Breast epithelium (tissue), 4 donors: ENCODE measurements around the gene KRTAP9-4. TPM values are rescaled to one million over a fixed set of nuclear protein-coding genes. Genes with fewer than 3 reads are reported as not detected.
"Not testable (repeated sequence)": the region's sequence is repeated elsewhere in the genome, so short reads cannot be mapped to it uniquely, and the experiment has no call there.

Experiments
- DNase-seq, 2 donors: peaks; one replicate each; pipeline ENCODE4 v3.0.0-alpha.2; 2019; ENCODE audit warnings: low spot score in 2 of 2
- H3K27ac ChIP-seq, 2 donors: fragments of 200-600 bp; sonication (generic) in 1 of 2; one replicate each; pipeline ENCODE4 v1.5.1; 2016 to 2019; ENCODE audit warnings: mild to moderate bottlenecking in 1 of 2
- H3K27me3 ChIP-seq, 2 donors: fragments of 200-600 bp; sonication (generic) in 1 of 2; one replicate each; pipeline versions ENCODE4 v1.5.1 to v1.6.0; 2017 to 2019; ENCODE audit warnings: control low read depth in 1 of 2, mild to moderate bottlenecking in 1 of 2
- H3K36me3 ChIP-seq: fragments of 200-600 bp; one replicate; pipeline ENCODE4 v1.5.1; 2019
- H3K4me1 ChIP-seq, 2 donors: fragments of 200-600 bp; sonication (generic); one replicate each; pipeline ENCODE4 v1.5.1; 2016 to 2019; ENCODE audit warnings: control low read depth in 1 of 2
- H3K4me3 ChIP-seq, 3 donors: fragments of 200-600 bp; sonication (generic); 1 replicate in 2 of 3; 2 replicates in 1 of 3; pipeline ENCODE4 v1.5.1; 2016 to 2019; ENCODE audit warnings: mild to moderate bottlenecking in 3 of 3, moderate library complexity in 2 of 3
- H3K9me3 ChIP-seq, 2 donors: fragments of 200-600 bp; sonication (generic) in 1 of 2; one replicate each; pipeline ENCODE4 v1.5.1; 2016 to 2019; ENCODE audit warnings: control low read depth in 1 of 2
- POLR2A ChIP-seq: fragments of 450-650 bp; IDR thresholded peaks from one replicate; pipeline ENCODE4 v1.6.1; 2016; ENCODE audit warnings: antibody characterized with exemption, mild to moderate bottlenecking, moderate library complexity
- POLR2AphosphoS5 ChIP-seq, 3 donors: sonication (generic); formaldehyde crosslinking; IDR thresholded peaks; one replicate each; pipeline ENCODE4 v1.6.1; 2017; ENCODE audit warnings: antibody characterized with exemption in 3 of 3
- intact Hi-C: fragments of 100-400 bp; cut with DNase I; formaldehyde crosslinking; loops from one replicate; pipeline ENCODE4 v1.15.1; 2023; ENCODE audit warnings: low total_unique reads
- total RNA-seq, 3 donors: library from RNA; depleted of rRNA; stranded (reverse); fragments of >200 nt; gene quantifications; one replicate each; pipeline ENCODE4 v1.1.0, GENCODE V29; 2016
- TF ChIP-seq, protein P1 (sequence below), 3 donors: fragments of 450-650 bp; IDR thresholded peaks; one replicate each; pipeline ENCODE4 v1.5.1; 2016 to 2017; ENCODE audit warnings: antibody characterized with exemption in 3 of 3, mild to moderate bottlenecking in 3 of 3, moderate library complexity in 3 of 3

The KRTAP9-4 gene
- total RNA-seq, 3 donors from 2014 or later: not detected

DNA sequence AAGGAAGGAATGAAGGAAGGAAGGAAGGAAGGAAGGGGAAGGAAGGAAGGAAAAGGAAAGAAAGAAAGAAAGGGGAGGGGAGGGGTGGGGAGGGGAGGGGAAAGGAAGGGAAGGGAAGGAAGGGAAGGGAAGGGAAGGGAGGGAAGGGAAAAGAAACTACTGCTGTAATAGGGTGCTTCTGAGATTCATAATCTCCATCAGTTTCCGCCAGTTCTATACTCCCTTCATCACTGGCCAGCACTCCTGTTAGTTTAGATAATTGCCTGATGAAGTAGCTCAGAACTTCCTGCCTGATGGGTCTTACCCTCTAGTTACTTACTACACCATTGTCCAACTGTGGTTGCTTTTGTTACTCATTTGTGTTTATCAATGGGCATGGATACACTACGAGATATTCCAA lies 13.7 kb downstream of the KRTAP9-4 start:
- intact Hi-C loops: no loop called here
- no peak overlapping the region for H3K27ac ChIP-seq
- no peaks in the 10 kb centered on the region for H3K9me3 ChIP-seq
- no peak for DNase-seq
- no peaks in the 10 kb centered on the region for H3K36me3 ChIP-seq
- no peak overlapping the region for H3K4me3 ChIP-seq
- H3K27me3 ChIP-seq: no peaks in the 10 kb centered on the region
- TF ChIP-seq POLR2A (no peak), POLR2AphosphoS5 (IDR thresholded peaks at IDR 0.05) (no peak)
- TF ChIP-seq, protein P1, sequence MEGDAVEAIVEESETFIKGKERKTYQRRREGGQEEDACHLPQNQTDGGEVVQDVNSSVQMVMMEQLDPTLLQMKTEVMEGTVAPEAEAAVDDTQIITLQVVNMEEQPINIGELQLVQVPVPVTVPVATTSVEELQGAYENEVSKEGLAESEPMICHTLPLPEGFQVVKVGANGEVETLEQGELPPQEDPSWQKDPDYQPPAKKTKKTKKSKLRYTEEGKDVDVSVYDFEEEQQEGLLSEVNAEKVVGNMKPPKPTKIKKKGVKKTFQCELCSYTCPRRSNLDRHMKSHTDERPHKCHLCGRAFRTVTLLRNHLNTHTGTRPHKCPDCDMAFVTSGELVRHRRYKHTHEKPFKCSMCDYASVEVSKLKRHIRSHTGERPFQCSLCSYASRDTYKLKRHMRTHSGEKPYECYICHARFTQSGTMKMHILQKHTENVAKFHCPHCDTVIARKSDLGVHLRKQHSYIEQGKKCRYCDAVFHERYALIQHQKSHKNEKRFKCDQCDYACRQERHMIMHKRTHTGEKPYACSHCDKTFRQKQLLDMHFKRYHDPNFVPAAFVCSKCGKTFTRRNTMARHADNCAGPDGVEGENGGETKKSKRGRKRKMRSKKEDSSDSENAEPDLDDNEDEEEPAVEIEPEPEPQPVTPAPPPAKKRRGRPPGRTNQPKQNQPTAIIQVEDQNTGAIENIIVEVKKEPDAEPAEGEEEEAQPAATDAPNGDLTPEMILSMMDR (IDR thresholded peaks at IDR 0.05): no peak
- H3K4me1 ChIP-seq: no peaks in the 10 kb centered on the region

GRCh38 chr17:41264599-41264998 lies 15.1 kb downstream of the KRTAP9-4 start:
- intact Hi-C loops: no loop called here
- H3K36me3 ChIP-seq: no peaks in the 10 kb centered on the region
- no peaks in the 10 kb centered on the region for H3K27me3 ChIP-seq
- H3K4me3 ChIP-seq: no peak overlapping the region
- DNase-seq: no peak
- TF ChIP-seq, protein P1 (IDR thresholded peaks at IDR 0.05): no peak
- no peak for TF ChIP-seq POLR2A
- no peak for TF ChIP-seq POLR2AphosphoS5 (IDR thresholded peaks at IDR 0.05)
- no peaks in the 10 kb centered on the region for H3K4me1 ChIP-seq
- H3K9me3 ChIP-seq: no peaks in the 10 kb centered on the region
- H3K27ac ChIP-seq: no peak overlapping the region

DNA sequence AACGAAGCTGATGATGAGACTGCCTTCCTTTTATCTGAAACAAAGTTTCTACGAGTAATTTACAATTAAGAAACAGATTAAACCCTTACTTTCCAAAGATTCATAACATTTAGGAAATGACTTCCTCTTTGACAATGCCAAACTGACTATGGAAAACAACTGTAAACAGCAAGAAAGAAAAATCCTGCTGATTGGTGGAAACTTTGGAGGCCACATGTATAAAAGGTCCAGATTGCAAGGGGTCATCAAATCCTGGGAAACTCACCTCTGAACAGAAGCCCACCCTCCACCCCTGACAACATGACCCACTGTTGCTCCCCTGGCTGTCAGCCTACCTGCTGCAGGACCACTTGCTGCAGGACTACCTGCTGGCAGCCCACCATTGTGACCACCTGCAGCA lies 15.6 kb downstream of the KRTAP9-4 start, which contains the start of gene KRTAP9-6:
Gene KRTAP9-6, plus strand, starts transcription at position 301 of the 400 bp plus-strand sequence. Its CDS starts 0 bp downstream, at position 301.
- no peaks in the 10 kb centered on the region for H3K4me1 ChIP-seq

GRCh38 chr17:41267711-41268110 lies 18.2 kb downstream of the KRTAP9-4 start:
- Histone ChIP-seq H3K27ac (no peak overlapping the region), H3K27me3 (no peaks in the 10 kb centered on the region), H3K4me3 (no peak overlapping the region), H3K4me1 (no peaks in the 10 kb centered on the region), H3K36me3 (no peaks in the 10 kb centered on the region), H3K9me3 (no peaks in the 10 kb centered on the region)
- DNase-seq: no peak
- TF ChIP-seq POLR2AphosphoS5 (IDR thresholded peaks at IDR 0.05) (no peak), POLR2A (no peak)
- TF ChIP-seq, protein P1 (IDR thresholded peaks at IDR 0.05): no peak
- intact Hi-C loops: no loop called here

More for the DNA sequence above, 15.6 kb downstream of the KRTAP9-4 start, which contains the start of gene KRTAP9-6:
- no peak within 1 kb of the TSS for H3K27ac ChIP-seq
- intact Hi-C loops: no loop called here
- no peak within 1 kb of the TSS for H3K4me3 ChIP-seq
- TF ChIP-seq, protein P1 (IDR thresholded peaks at IDR 0.05): no peak
- no peak for TF ChIP-seq POLR2AphosphoS5 (IDR thresholded peaks at IDR 0.05)
- TF ChIP-seq POLR2A: no peak
- DNase-seq: no peak
- H3K9me3 ChIP-seq: no peaks in the 10 kb centered on the region
- no peaks in the 10 kb centered on the region for H3K27me3 ChIP-seq
- no peaks in the 10 kb centered on the region for H3K36me3 ChIP-seq

DNA sequence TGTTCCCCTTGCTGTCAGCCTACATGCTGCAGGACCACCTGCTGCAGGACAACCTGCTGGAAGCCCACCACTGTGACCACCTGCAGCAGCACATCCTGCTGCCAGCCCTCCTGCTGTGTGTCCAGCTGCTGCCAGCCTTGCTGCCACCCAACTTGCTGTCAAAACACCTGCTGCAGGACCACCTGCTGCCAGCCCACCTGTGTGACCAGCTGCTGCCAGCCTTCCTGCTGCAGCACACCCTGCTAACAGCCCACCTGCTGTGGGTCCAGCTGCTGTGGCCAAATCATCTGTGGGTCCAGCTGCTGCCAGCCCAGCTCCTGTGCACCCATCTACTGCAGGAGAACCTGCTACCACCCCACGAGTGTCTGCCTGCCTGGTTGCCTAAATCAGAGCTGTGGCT lies 21.8 kb downstream of the KRTAP9-4 start:
- intact Hi-C loops: not testable (repeated sequence)

DNA sequence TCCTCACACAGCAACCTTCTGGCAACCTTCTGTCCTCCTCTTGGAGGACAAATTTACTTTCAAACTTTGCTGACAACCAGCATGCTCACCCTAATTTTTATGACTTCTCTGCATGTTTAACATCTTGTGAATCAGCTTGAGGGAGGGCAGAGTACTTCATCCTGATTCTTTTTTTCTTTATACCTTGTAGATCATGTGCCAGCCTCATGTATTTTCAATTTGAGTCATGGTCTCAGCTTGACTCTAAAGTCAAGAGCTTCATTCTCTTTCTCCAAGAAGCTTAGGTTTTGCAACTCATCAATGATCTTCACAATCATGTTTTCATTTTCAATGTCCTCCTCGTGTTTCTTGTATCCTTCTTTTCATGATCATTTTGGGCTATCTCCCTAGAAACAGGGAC lies 22.4 kb downstream of the KRTAP9-4 start:
- Histone ChIP-seq H3K36me3 (no peaks in the 10 kb centered on the region), H3K27ac (no peak overlapping the region), H3K9me3 (no peaks in the 10 kb centered on the region), H3K4me1 (no peaks in the 10 kb centered on the region), H3K4me3 (no peak overlapping the region), H3K27me3 (no peaks in the 10 kb centered on the region)
- no peak for DNase-seq
- intact Hi-C loops: no loop called here
- TF ChIP-seq, protein P1 (IDR thresholded peaks at IDR 0.05): no peak
- no peak for TF ChIP-seq POLR2AphosphoS5 (IDR thresholded peaks at IDR 0.05)
- TF ChIP-seq POLR2A: no peak

More for the DNA sequence above, 21.8 kb downstream of the KRTAP9-4 start:
- not testable (repeated sequence) for DNase-seq, H3K4me1 ChIP-seq, H3K27me3 ChIP-seq, H3K4me3 ChIP-seq, H3K27ac ChIP-seq, H3K9me3 ChIP-seq, H3K36me3 ChIP-seq

- intact Hi-C loops, H3K4me1 ChIP-seq, H3K27ac ChIP-seq, H3K9me3 ChIP-seq, H3K27me3 ChIP-seq, DNase-seq, H3K4me3 ChIP-seq, H3K36me3 ChIP-seq: not testable (repeated sequence)
Measured at GRCh38 chr17:41275648-41276190, 26.2 kb downstream of the KRTAP9-4 start, which contains the start of gene KRTAP9-7. TSS of gene KRTAP9-7 (plus strand) at chr17:41275698. CDS start at chr17:41275698, 0 bp downstream.
